ENCODE measurements around the gene IKBKG. TPM values are rescaled to one million over a fixed set of nuclear protein-coding genes. Genes with fewer than 3 reads are reported as not detected.

IKBKG gene
- total RNA-seq, 1 experiment from 2014 or later: 30.4 TPM

DNA sequence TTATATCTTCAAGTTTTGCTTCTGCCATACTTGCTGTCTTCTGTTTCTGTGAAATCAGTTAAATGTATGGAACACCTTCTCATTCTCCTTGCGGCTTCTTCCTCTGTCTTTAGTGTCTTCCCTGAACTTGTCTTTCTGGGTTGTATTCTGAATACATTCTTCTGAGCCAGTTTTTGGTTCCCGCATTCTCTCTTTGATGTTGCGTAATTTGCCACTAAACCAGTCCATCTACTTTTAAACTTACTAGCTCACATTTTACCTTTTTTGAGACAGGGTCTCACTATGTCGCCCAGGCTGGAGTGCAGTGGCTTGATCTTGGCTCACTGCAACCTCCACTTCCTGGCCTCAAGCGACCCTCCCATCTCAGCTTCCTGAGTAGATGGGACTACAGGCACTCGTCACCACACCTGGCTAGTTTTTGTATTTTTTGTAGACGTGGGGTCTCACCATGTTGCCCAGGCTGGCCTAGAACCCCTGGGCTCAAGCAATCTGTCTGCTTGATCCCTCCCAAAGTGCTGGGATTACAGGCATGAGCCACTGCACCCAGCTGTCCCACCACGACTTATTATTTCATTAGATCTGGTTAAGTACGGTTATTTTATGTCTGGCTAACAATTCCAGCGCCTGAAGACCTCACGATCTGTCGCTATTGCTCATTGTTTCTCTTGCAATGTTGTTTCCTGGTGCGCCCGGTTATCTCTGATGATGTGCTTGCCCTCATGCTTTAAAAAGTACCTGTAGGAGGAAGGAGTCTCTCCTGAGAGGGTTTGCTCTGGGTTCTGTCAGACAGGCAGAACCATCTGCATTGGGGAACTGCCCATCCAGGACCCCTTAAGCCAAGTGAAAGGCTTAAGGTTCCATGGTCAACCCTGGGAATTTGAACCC is 21.6 kb upstream of the IKBKG start:
- ChIA-PET CTCF (no interaction called here), POLR2A (ENCODE audit: low non-redundant PET) (no interaction called here)
- DNase-seq (ENCODE audit: low spot score): no peak
- peaks cover 9% of the 10 kb centered on the region for H3K4me1 ChIP-seq (ENCODE audit: insufficient read depth, low read length, poor library complexity, severe bottlenecking)
- BruUV-seq (replicated peaks): no TSS peak
- no peaks in the 10 kb centered on the region for H3K9me3 ChIP-seq (ENCODE audit: low read depth, low read length, poor library complexity, severe bottlenecking)
- H3K27me3 ChIP-seq (replicated peaks; ENCODE audit: insufficient read depth, low read depth, low read length, poor library complexity): no peaks in the 10 kb centered on the region
- H3K36me3 ChIP-seq (ENCODE audit: insufficient read depth, low read length, poor library complexity, severe bottlenecking): no peaks in the 10 kb centered on the region
- TF ChIP-seq EZH2 (IDR thresholded peaks at IDR 0.05; ENCODE audit: borderline replicate concordance, low read depth, low read length, poor library complexity, severe bottlenecking): no peak
- TF ChIP-seq CTCF (conservative IDR thresholded peaks at IDR 0.05; ENCODE audit: low read depth, low read length): no peak
- H3K4me3 ChIP-seq (ENCODE audit: low read depth, low read length, poor library complexity, severe bottlenecking): no peak overlapping the region
- intact Hi-C loops (cut with micrococcal nuclease; ENCODE audit: unreplicated experiment): no loop called here
- no peak overlapping the region for H3K27ac ChIP-seq (ENCODE audit: low read depth, low read length, poor library complexity, severe bottlenecking)

DNA sequence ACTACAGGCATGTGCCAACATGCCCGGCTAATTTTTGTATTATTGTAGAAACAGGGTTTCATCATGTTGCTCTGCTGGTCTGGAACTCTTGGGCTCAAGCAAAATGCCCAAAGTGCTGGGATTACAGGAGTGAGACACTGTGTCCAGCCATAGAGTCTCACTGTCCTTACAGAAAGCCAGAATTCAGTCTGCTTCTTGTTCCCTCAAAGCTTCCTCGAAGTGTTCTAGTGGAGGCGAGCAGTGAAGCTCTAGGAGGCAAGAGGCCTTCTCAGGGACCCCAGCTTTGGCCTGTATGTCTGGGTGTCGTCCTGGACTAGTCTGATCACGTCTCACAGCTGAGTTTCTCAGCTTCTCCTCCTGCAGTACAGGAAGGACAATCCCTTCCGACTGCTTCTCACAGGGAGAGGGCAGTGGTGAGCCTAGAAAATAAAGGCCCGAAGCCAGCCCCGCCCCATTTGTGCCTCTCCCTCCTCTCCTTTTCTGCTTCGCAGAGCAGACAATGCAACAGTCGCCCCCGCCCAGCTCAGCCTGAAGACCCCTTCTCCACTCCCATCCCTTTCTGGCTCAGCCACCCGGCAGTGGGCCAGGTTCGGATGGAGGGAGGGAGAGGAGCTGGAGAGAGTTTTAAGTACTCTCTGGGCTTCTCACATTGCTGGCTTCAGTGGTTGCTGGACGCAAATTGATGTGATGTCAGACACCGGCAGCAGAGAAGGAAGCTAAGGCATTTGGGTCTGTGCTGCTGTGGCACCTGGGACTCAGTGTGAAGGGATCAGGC is 20.3 kb upstream of the IKBKG start:
- Histone ChIP-seq H3K27me3 (replicated peaks; ENCODE audit: insufficient read depth, low read depth, low read length, poor library complexity) (no peaks in the 10 kb centered on the region), H3K9me3 (ENCODE audit: low read depth, low read length, poor library complexity, severe bottlenecking) (no peaks in the 10 kb centered on the region), H3K27ac (ENCODE audit: low read depth, low read length, poor library complexity, severe bottlenecking) (peak overlapping the region; percentile 50), H3K4me1 (ENCODE audit: insufficient read depth, low read length, poor library complexity, severe bottlenecking) (peaks cover 9% of the 10 kb centered on the region), H3K36me3 (ENCODE audit: insufficient read depth, low read length, poor library complexity, severe bottlenecking) (no peaks in the 10 kb centered on the region), H3K4me3 (ENCODE audit: low read depth, low read length, poor library complexity, severe bottlenecking) (peak overlapping the region; percentile 17)
- no TSS peak for BruUV-seq (replicated peaks)
- peak; percentile 82 for DNase-seq (ENCODE audit: low spot score)
- POLR2A ChIA-PET (ENCODE audit: low non-redundant PET): interaction anchor here (0.6 kb wide), 1 partner anchor 130 kb away, joined by 3 read pairs; no protein-coding TSS in a partner anchor
- TF ChIP-seq CTCF (conservative IDR thresholded peaks at IDR 0.05; ENCODE audit: low read depth, low read length) (peak; percentile 57), EZH2 (IDR thresholded peaks at IDR 0.05; ENCODE audit: borderline replicate concordance, low read depth, low read length, poor library complexity, severe bottlenecking) (no peak)
- intact Hi-C loops (cut with micrococcal nuclease; ENCODE audit: unreplicated experiment): no loop called here
- CTCF ChIA-PET: interaction anchor here (0.6 to 1.4 kb wide), 3 partner anchors 10 to 154 kb away, joined by 3 to 4 read pairs (median 3); partner anchors contain the start of gene FAM3A

GRCh38 chrX:154529206-154529612 is 18.2 kb upstream of the IKBKG start:
- intact Hi-C loops (cut with micrococcal nuclease; ENCODE audit: unreplicated experiment): no loop called here
- POLR2A ChIA-PET (ENCODE audit: low non-redundant PET): no interaction called here
- H3K36me3 ChIP-seq (ENCODE audit: insufficient read depth, low read length, poor library complexity, severe bottlenecking): peaks cover 13% of the 10 kb centered on the region
- H3K9me3 ChIP-seq (ENCODE audit: low read depth, low read length, poor library complexity, severe bottlenecking): no peaks in the 10 kb centered on the region
- BruUV-seq (replicated peaks): no TSS peak
- CTCF ChIA-PET: no interaction called here
- H3K27me3 ChIP-seq (replicated peaks; ENCODE audit: insufficient read depth, low read depth, low read length, poor library complexity): no peaks in the 10 kb centered on the region
- no peak for TF ChIP-seq CTCF (conservative IDR thresholded peaks at IDR 0.05; ENCODE audit: low read depth, low read length)
- no peak for TF ChIP-seq EZH2 (IDR thresholded peaks at IDR 0.05; ENCODE audit: borderline replicate concordance, low read depth, low read length, poor library complexity, severe bottlenecking)
- H3K4me3 ChIP-seq (ENCODE audit: low read depth, low read length, poor library complexity, severe bottlenecking): no peak overlapping the region
- no peak for DNase-seq (ENCODE audit: low spot score)
- H3K27ac ChIP-seq (ENCODE audit: low read depth, low read length, poor library complexity, severe bottlenecking): no peak overlapping the region
- peaks cover 9% of the 10 kb centered on the region for H3K4me1 ChIP-seq (ENCODE audit: insufficient read depth, low read length, poor library complexity, severe bottlenecking)

All from A673 (cell line).